Limb (tissue), 2 donors: ENCODE data around the gene MEPCE.
"Not testable (repeated sequence)": the region's sequence is repeated elsewhere in the genome, so short reads cannot be mapped to it uniquely, and the experiment has no call there.

Source experiments
- DNase-seq, 2 donors: peaks; one replicate each; pipeline ENCODE4 v3.0.0-alpha.2; 2016; ENCODE audit errors: extremely low spot score in 2 of 2

Gene MEPCE

DNA sequence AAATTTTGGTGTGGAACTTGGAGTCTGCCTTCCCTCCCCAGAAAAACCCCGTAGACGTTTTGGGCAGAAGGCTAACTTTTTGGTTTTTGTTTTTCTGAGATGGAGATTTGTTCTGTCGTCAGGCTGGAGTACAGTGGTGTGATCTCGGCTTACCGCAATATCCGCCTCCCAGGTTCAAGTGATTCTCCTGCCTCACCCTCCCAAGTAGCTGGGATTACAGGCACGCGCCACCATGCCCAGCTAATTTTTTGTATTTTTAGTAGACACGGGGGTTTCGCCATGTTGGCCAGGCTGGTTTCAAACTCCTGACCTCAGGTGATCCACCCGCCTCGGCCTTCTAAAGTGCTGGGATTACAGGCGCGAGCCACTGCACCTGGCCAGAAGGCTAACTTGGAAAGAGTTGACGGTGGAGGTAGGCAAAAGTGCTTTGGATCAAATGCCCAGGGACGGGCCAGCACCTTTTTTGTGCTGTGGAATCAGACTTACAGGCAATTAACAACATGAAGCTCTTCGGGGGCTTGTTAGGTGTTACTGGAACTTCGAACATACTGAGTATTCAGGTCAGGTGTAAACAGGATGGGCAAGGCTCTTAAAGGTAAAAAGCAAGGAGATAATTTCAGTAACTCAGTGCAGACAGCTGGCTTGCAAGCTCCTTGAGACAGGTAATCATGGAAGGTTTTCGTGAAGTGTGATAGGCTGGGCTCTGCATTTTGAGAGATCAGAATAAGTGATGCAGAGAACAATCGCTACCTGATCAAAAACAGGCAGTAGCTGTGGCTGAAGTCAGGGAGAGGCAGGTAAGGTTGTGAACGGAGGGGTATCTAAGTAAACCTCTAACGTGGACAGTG is 4.9 kb downstream of the MEPCE start:
- DNase-seq, result no peak

- peak in 1 of 2 donors; percentile 62 for DNase-seq
These were observed 6.0 kb downstream of the MEPCE start for GRCh38 chr7:100435401-100436304.

- DNase-seq, result no peak
These were observed 7.8 kb downstream of the MEPCE start for GRCh38 chr7:100437150-100438100.

- no peak for DNase-seq
These were observed 8.5 kb downstream of the MEPCE start for GRCh38 chr7:100438172-100438571.

DNA sequence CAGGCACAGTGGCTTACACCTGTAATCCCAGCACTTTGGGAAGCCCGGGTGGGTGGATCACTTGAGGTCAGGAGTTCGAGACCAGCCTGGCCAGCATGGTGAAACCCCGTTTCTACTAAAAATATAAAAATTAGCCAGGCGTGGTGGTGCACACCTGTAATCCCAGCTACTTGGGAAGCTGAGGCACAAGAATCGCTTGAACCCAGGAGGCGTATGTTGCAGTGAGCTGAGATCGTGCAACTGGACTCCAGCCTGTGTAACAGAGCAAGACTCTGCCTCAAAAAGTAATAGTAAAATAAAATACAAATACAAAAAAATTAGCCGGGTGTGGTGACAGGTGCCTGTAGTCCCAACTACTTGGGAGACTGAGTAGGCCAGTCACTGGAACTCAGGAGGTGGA is 9.1 kb downstream of the MEPCE start:
- DNase-seq, result not testable (repeated sequence)

GRCh38 chr7:100439244-100439643 is 9.6 kb downstream of the MEPCE start:
- DNase-seq, result not testable (repeated sequence)

DNA sequence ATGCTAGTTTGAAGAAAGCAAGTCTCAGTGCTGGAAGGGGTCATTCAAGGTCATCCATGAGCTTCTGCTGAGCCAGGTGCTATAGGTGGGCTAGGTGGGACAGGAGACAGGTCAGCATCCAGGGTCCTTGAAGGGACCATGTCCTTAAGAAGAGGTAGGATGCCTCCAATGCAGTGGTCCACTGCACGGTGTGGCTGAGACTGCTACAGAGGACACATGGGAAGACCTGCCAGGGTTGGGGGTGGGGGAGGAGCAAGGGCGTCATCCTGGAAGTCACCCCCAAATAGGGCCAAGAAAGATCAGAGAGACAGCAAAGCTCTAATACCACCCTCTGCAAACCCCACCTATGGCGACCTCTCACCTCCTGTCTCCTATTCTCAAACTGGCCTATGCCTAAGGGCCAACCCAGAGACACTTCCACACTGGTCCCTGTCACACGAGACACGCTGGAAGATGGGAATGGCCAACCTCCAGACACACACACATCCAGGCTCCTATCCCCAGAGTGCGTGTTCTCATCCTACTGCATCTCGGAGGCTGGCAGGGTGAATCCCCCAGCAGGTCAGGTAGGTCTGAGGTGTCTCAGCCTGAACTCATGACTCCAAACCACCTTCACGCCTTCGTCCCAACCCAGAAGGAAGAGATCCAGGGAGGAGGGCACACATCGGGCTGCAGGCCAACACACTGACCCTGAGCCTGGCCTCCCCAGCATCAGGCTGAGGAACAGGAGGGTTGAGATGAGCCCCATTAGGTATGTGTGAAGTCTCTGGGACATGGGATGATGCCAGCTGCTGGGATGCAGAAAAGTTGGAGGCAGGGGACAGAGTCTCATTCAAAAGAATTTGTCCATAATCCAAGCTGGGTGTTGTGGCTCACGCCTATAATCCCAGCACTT is 12.3 kb downstream of the MEPCE start:
- DNase-seq, result no peak

DNA sequence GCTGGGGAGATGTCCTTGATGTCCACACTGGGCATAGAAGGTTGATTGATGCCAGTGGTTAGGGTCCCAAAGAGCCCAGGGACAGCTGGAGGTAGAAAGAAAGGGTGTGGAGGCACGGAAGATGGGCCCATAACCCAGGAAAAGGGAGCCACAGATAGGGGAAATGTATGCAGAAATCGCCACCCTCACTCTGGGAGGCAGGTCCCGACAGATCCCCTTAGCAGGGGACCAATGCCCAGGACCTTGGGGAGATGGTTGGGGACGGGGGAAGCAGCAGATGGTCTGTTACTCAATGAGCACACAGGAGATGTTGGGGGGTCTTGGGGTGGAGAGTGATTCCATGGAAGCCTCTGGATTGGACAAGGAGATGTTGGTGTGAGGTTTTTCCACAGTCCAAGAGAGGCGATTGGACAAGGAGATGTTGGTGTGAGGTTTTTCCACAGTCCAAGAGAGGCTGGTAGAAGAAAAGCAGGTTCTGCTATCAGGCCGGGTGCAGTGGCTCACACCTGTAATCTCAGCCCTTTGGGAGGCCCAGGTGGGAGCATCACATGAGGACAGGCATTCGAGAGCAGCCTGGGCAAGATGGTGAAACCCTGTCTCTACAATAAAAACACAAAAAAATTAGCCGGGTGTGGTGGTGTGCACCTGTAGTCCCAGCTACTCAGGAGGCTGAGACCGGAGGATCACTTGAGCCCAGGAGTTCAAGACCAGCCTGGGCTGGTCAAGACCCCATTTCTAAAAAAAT is 13.6 kb downstream of the MEPCE start:
- no peak for DNase-seq

DNA sequence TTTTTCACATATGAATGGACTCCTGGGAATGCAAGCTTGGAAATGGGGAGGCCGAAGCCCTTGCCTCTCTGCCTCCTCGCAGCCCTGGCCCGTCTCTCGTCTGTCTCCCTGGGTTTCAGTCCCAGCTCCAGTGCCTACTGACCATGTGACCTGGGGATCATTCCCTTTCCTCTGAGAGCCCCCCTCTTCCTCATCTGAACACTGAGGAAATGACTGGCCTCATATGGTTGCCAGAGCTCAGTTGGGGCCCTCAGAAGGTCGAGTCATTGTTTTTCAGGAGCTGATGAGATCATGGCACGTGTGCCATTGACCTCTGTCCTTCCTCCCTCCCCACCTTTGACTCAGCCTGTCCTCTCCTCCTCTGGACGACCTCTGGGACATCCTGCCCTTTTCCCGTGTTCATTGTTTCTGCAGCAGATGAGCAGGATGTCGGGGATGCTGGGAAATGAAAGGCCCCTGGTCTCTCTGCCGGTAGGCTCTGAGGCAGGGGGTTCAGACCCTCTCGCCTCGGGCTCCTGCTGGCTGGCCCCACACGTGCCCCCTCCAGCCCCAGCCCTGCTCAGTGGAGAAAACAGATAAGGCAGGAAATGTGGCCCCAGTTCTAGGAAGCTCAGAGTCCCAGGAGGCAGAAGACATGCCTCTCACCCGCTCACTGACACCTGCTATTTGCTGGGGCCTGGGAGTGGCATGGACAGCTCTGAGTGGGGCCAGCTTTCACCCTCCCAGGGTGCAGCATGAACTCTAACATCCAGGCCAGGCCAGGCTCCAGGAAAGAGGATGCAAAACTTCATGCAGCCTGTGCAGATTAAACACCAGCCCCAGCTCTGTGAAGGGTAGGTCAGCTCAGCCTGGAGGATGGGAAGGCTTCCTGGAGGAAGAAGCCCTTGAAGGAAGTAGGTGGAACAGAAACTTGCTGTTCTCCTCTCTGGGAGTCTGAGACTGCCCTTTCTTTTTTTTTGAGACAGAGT is 15.0 kb downstream of the MEPCE start:
- no peak for DNase-seq

DNA sequence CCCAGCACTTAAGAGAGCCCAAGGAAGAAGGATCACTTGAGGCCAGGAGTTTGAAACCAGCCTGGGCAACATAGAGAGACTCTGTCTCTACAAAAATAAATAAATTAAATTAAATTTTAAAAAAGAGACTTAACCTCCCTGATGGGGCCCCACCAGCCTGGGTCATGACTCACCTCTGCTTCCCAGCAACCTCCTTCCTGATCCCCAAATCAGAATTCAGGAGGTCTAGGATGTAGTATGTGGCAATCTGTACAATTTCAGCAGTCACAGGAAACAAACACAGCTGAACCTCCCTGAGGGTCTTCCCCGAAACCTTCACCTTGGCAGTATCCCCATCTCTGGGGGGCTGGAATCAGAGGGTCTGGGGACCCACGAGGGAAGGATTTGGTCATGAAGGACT is 16.4 kb downstream of the MEPCE start:
- no peak for DNase-seq

- not testable (repeated sequence) for DNase-seq
These were observed 17.7 kb downstream of the MEPCE start for GRCh38 chr7:100447363-100447762.

DNA sequence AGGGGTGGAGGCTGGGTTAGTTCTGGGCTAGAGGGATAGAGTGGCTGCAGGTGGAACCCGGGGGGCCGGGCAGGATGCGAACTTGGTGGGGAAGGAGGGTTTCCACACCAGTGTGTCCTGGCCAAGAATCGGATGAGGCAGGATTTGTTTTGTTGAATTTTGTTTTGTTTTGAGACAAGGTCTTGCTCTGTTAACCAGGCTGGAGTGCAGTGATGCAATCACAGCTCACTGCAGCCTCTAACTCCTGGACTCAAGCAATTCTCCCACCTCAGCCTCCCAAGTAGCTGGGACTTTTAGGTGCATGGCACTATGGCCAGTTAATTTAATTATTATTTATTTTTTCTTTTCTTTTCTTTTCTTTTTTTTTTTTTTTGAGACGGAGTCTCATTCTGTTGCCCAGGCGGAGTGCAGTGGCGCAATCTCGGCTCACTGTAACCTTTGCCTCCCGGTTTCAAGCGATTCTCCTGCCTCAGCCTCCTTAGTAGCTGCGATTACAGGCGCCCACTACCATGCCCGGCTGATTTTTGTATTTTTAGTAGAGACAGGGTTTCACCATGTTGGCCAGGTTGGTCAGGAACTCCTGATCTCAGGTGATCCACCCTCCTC is 19.7 kb downstream of the MEPCE start:
- no peak for DNase-seq

GRCh38 chr7:100452513-100452912 is 22.9 kb downstream of the MEPCE start:
- DNase-seq, result no peak

GRCh38 chr7:100453854-100454253 is 24.2 kb downstream of the MEPCE start:
- not testable (repeated sequence) for DNase-seq

GRCh38 chr7:100455206-100455605 is 25.6 kb downstream of the MEPCE start:
- DNase-seq, result no peak

DNA sequence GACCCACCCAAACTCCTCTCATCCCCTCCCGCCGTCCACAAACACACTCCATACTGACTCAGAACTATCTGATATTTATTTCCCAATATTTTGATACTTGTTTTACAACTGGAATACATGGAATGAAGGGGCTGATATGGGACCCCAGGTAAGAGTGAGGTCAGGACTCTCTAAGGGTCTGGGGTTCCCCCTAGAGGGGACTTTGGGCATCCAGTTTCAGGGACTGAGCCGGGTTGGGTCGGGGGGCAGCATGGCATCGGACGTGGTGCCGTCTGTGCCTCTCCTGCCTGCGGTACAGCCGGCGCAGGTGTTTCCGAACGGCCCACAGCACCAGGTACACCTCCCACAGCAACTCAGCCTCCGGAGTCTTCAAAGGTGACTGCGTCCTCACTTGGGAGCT is 26.9 kb downstream of the MEPCE start:
- no peak for DNase-seq

DNA sequence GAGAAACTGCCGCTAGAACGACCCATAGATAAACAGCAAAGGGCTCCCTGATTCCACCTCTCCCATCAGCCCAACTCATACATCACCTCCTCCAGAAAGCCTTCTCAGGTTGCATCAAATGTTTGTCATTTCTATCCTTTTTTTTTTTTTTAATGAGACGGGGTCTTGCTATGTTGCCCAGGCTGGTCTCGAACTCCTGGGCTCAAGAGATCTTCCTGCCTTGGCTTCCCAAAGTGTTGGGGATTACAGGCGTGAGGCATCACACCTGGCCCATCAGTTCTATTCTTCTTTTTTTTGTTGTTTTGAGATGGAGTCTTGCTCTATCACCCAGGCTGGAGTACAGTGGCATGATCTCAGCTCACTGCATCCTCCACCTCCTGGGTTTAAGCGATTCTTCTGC is 27.4 kb downstream of the MEPCE start:
- no peak for DNase-seq

- no peak for DNase-seq
These were observed 34.6 kb downstream of the MEPCE start, which contains the start of gene SPACDR for GRCh38 chr7:100464210-100464660. Gene SPACDR (minus strand): TSS chr7:100464260. CDS start chr7:100464025, 235 bp downstream.
